Tibial nerve (tissue), 4 donors: ENCODE measurements around the gene BCAR3. TPM values are rescaled to one million over a fixed set of nuclear protein-coding genes. Genes with fewer than 3 reads are reported as not detected.

ENCODE experiments used
- DNase-seq, 2 donors: peaks; one replicate each; pipeline ENCODE4 v3.0.0-alpha.2; 2019; ENCODE audit warnings: low spot score in 2 of 2
- H3K27ac ChIP-seq, 4 donors: fragments of 200-600 bp; sonication (generic) in 3 of 4; one replicate each; pipeline ENCODE4 v1.5.1; 2017 to 2019; ENCODE audit warnings: mild to moderate bottlenecking in 1 of 4
- H3K27me3 ChIP-seq, 2 donors: fragments of 200-600 bp; sonication (generic) in 1 of 2; one replicate each; pipeline versions ENCODE4 v1.5.1 to v1.6.0; 2017 to 2019
- H3K36me3 ChIP-seq, 3 donors: fragments of 200-600 bp; sonication (generic); one replicate each; pipeline ENCODE4 v1.5.1; 2018 to 2019
- H3K4me1 ChIP-seq, 4 donors: fragments of 200-600 bp; sonication (generic) in 3 of 4; one replicate each; pipeline ENCODE4 v1.5.1; 2017 to 2019
- H3K4me3 ChIP-seq, 4 donors: fragments of 200-600 bp; sonication (generic) in 3 of 4; one replicate each; pipeline ENCODE4 v1.5.1; 2017 to 2019; ENCODE audit warnings: mild to moderate bottlenecking in 1 of 4, moderate library complexity in 1 of 4
- H3K9me3 ChIP-seq, 4 donors: fragments of 200-600 bp; sonication (generic) in 3 of 4; one replicate each; pipeline ENCODE4 v1.5.1; 2017 to 2019
- CTCF ChIP-seq, 5 experiments: fragments of 200-600 bp in 3 of 5; fragments of 450-650 bp in 2 of 5; sonication (generic) in 3 of 5; IDR thresholded peaks; one replicate each; pipeline ENCODE4 v1.5.1; 2016 to 2019; ENCODE audit warnings: antibody characterized with exemption in 5 of 5, mild to moderate bottlenecking in 3 of 5, moderate library complexity in 2 of 5
- EP300 ChIP-seq, 2 donors: sonication (generic); formaldehyde crosslinking; IDR thresholded peaks; one replicate each; pipeline ENCODE4 v1.6.1; 2017; ENCODE audit warnings: antibody characterized with exemption in 2 of 2, mild to moderate bottlenecking in 1 of 2
- POLR2A ChIP-seq, 2 donors: fragments of 450-650 bp; IDR thresholded peaks; one replicate each; pipeline ENCODE4 v1.6.1; 2017; ENCODE audit warnings: antibody characterized with exemption in 2 of 2, mild to moderate bottlenecking in 2 of 2, moderate library complexity in 2 of 2
- WGBS, 2 donors: methylation state at CpG; one replicate each; pipeline ENCODE4 v1.1.5; 2018; 5-methylcytosine and 5-hydroxymethylcytosine counted together
- total RNA-seq, 4 donors: library from RNA; depleted of rRNA; stranded (reverse); fragments of >200 nt; gene quantifications; one replicate each; pipeline ENCODE4 v1.1.0, GENCODE V29; 2016

BCAR3 gene
- total RNA-seq, 4 donors from 2014 or later = 26.2 to 41.8 (median 36.5) TPM

GRCh38 chr1:93576746-93577145 lies 104.9 kb downstream of the BCAR3 start:
- TF ChIP-seq POLR2A (IDR thresholded peaks at IDR 0.05) (no peak), CTCF (IDR thresholded peaks at IDR 0.05) (no peak), EP300 (IDR thresholded peaks at IDR 0.05) (no peak)
- H3K27me3 ChIP-seq = no peaks in the 10 kb centered on the region
- H3K9me3 ChIP-seq = no peaks in the 10 kb centered on the region
- H3K4me3 ChIP-seq = no peak overlapping the region
- H3K4me1 ChIP-seq = peaks cover 0 to 32% (median 2%) of the 10 kb centered on the region in 4 donors
- no peak overlapping the region for H3K27ac ChIP-seq
- DNase-seq = no peak
- peaks cover 0 to 86% (median 6%) of the 10 kb centered on the region in 3 donors for H3K36me3 ChIP-seq
- WGBS, 2 donors = 91 to 93% methylated on average over 2 of the region's 2 CpGs

- Histone ChIP-seq H3K36me3 (peaks cover 0 to 86% (median 6%) of the 10 kb centered on the region in 3 donors), H3K4me1 (peaks cover 0 to 32% (median 2%) of the 10 kb centered on the region in 4 donors), H3K27me3 (no peaks in the 10 kb centered on the region), H3K9me3 (no peaks in the 10 kb centered on the region), H3K4me3 (no peak overlapping the region), H3K27ac (peak overlapping the region in 1 of 4 donors; percentile 2)
- TF ChIP-seq POLR2A (IDR thresholded peaks at IDR 0.05) (no peak), EP300 (IDR thresholded peaks at IDR 0.05) (no peak), CTCF (IDR thresholded peaks at IDR 0.05) (no peak)
- 30 to 36% methylated on average over 9 of the region's 9 CpGs for WGBS, 2 donors
- no peak for DNase-seq
Observed at GRCh38 chr1:93576346-93576745, 105.3 kb downstream of the BCAR3 start.

- H3K4me3 ChIP-seq = no peak overlapping the region
- WGBS, 2 donors = 72% methylated on average over 10 of the region's 10 CpGs
- no peaks in the 10 kb centered on the region for H3K27me3 ChIP-seq
- no peaks in the 10 kb centered on the region for H3K9me3 ChIP-seq
- peaks cover 0 to 32% (median 2%) of the 10 kb centered on the region in 4 donors for H3K4me1 ChIP-seq
- TF ChIP-seq EP300 (IDR thresholded peaks at IDR 0.05) (no peak), POLR2A (IDR thresholded peaks at IDR 0.05) (no peak), CTCF (IDR thresholded peaks at IDR 0.05) (no peak)
- no peak for DNase-seq
- H3K36me3 ChIP-seq = peaks cover 0 to 86% (median 6%) of the 10 kb centered on the region in 3 donors
- H3K27ac ChIP-seq = peak overlapping the region in 1 of 4 donors; percentile 39
Observed at GRCh38 chr1:93575621-93576284, 105.9 kb downstream of the BCAR3 start.

GRCh38 chr1:93574991-93575390 lies 106.6 kb downstream of the BCAR3 start:
- TF ChIP-seq POLR2A (IDR thresholded peaks at IDR 0.05) (no peak), EP300 (IDR thresholded peaks at IDR 0.05) (no peak), CTCF (IDR thresholded peaks at IDR 0.05) (no peak)
- no peaks in the 10 kb centered on the region for H3K9me3 ChIP-seq
- no peaks in the 10 kb centered on the region for H3K27me3 ChIP-seq
- H3K4me3 ChIP-seq = no peak overlapping the region
- H3K27ac ChIP-seq = no peak overlapping the region
- no peak for DNase-seq
- peaks cover 0 to 32% (median 2%) of the 10 kb centered on the region in 4 donors for H3K4me1 ChIP-seq
- WGBS, 2 donors = 79 to 86% methylated on average over 6 of the region's 6 CpGs
- peaks cover 0 to 90% (median 6%) of the 10 kb centered on the region in 3 donors for H3K36me3 ChIP-seq

GRCh38 chr1:93574511-93574910 lies 107.1 kb downstream of the BCAR3 start:
- TF ChIP-seq POLR2A (IDR thresholded peaks at IDR 0.05) (no peak), CTCF (IDR thresholded peaks at IDR 0.05) (no peak), EP300 (IDR thresholded peaks at IDR 0.05) (no peak)
- no peak overlapping the region for H3K27ac ChIP-seq
- H3K9me3 ChIP-seq = no peaks in the 10 kb centered on the region
- H3K36me3 ChIP-seq = peaks cover 0 to 90% (median 6%) of the 10 kb centered on the region in 3 donors
- WGBS, 2 donors = 81 to 87% methylated on average over 7 of the region's 7 CpGs
- no peaks in the 10 kb centered on the region for H3K27me3 ChIP-seq
- DNase-seq = no peak
- H3K4me1 ChIP-seq = peaks cover 0 to 27% (median 0%) of the 10 kb centered on the region in 4 donors
- H3K4me3 ChIP-seq = no peak overlapping the region
